GM18519 (cell line): ENCODE results near the gene PLXNB2.
A peak's percentile ranks its signal among the peaks of the same experiment; 100 is the strongest.

Source experiments
- ATAC-seq: cut with Tn5 transposase; IDR thresholded peaks from one replicate; pipeline ENCODE4 v1.9.1; 2021; ENCODE audit warnings: mild to moderate bottlenecking, moderate library complexity; ENCODE audit not compliant: unreplicated experiment, low FRiP score

The PLXNB2 gene

DNA sequence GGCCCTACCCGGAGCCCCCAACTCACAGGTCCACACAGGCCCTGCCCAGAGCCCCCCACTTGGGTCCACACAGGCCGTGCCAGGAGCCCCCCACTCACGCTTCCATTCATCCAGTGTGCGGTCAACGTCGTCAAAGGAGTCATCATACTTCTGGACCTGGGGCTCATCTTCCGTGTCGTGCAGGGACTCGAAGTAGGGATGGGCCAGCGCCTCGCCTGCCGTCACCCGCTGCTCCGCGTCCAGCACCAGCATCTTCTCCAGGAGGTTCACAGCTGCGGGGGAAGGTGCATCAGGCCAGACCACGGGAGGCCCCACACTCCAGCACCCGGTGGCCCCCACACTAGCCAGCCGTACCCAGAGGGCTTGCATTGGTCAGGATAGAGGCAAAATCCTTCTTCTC lies 52.3 kb downstream of the PLXNB2 start:
- ATAC-seq = no peak

DNA sequence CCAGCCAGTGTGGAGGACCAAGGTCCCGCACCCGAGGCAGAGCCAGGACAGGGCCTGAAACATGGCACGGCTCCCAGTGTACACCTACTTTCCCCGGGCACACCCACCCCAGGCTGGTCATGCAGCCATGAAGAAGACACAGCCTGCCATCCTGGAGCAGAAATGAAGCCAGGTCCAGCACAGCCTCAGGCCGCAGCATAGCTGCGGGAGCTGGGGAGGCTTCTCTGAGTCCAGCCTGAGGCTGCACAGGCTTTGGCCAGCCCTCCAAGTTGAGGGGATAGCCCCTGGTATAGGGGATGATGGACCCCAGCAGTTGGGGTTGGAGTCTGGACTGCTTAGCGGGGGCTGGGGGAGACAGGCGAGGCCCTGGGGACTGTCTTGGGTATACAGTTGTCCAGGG lies 53.5 kb downstream of the PLXNB2 start:
- no peak for ATAC-seq

DNA sequence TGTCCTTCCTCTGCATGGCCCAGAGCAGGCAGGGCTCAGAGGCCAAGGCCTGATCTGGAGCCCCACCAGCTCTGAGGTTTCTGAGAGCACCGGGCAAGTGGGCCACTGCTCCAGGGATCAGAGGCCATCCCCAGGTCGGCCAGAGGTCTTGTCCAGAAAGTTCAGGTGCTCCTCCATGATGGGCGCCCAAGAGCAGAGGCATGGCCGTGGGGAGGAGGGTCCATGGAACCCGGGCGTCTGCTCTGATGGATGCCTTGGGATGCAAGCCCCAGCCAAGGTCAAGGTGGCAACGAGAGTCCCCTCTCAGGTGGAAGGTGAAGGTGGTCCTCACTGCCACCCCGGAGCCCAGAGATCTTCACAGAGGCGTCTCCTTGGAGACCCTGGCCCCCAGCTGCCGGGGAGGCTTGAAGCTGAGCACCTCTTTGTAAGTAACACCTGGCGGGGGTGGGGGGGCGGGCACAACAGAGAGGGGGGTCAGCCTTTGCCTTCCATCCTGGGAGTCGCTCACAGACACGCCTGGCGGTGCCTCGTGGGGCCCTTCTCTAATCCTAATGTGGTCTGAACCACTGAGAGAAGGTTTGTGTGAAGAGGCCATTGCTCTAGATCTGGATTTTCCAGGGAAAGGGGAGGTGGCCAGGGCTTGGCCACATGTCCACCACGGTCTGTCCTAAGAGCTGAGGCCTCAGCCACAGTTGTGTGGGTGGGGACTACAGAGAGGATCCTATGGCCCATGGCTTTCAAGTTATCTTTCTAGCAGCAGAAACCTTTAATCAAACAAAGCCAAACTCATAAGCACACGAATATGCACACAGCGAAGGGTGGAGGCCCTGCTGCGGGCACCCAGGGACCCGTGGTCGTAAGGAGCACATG lies 54.2 kb downstream of the PLXNB2 start:
- ATAC-seq = no peak

DNA sequence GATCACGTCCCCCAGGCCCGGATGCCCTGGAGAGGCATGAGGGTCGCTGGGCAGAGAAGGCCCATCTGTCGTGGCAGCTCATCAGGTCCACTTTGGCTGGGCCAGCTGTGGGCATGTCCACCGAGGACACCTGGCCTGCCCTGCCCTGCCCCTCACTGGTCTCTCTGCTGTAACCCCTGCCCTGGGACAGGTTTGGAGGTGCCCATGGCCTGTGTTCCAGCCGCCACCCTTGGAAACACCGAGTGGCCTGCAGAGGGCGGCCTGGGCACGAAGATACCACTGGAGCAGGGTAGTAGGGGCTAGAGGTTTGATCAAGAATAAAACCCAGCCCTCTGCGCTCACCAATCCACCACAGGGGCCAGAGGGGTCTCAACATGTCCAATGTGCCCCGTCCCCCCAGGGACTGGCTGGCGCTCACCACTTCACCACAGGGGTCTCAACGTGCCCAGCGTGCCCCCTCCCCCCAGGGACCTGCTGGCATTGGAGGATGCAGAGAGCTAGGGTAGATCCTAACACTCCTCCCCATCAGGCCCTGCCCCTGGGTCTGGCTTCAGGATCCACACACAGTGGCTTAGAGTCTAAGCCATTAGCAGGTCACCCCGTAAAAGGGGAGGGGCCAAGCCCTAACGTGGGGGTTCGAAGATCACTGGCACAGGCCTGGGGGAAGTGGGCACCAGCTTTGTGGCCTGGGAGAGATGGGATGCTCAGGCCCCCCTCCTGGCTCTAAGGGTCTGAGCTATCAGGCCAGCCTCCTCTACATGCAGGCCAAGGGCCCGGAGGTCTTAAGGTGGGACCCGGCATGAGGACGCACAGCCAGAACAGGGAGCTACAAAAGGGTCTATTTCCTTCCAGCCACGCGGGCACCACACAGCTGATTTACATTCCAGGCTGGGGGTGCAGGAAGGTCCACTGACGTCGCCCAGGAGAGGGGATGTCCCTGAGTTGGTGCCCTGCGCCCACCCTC lies 55.1 kb downstream of the PLXNB2 start:
- no peak for ATAC-seq

DNA sequence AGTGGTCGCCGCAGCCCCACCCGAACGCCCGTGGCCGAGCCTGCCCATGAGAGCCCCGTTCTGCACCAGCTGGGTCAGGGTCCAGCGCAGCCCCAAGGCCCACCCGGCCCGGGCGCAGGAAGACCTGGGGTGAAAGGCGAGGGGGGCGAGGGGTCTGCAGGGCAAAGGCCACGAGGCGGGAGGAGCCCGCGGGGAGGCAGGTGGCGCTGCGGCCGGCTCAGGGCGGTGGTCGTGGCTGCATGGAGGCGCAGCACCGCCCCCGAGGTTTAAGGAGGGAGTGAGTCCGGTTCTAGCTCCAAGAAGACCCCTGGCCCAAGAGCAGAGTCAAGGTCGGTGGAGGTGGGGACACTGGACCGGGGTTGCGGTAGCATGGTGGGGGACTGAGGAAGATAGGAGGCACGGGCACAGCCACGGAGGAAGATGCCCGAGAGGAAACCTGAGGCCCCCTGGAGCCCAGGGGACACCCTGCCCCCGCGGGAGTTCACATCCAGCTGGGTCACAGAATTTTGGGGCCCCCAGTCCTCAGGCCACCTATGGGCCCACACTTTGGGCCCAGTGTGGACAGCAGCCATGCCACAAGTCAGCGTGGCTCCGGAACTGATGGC lies 55.9 kb downstream of the PLXNB2 start:
- ATAC-seq = no peak

DNA sequence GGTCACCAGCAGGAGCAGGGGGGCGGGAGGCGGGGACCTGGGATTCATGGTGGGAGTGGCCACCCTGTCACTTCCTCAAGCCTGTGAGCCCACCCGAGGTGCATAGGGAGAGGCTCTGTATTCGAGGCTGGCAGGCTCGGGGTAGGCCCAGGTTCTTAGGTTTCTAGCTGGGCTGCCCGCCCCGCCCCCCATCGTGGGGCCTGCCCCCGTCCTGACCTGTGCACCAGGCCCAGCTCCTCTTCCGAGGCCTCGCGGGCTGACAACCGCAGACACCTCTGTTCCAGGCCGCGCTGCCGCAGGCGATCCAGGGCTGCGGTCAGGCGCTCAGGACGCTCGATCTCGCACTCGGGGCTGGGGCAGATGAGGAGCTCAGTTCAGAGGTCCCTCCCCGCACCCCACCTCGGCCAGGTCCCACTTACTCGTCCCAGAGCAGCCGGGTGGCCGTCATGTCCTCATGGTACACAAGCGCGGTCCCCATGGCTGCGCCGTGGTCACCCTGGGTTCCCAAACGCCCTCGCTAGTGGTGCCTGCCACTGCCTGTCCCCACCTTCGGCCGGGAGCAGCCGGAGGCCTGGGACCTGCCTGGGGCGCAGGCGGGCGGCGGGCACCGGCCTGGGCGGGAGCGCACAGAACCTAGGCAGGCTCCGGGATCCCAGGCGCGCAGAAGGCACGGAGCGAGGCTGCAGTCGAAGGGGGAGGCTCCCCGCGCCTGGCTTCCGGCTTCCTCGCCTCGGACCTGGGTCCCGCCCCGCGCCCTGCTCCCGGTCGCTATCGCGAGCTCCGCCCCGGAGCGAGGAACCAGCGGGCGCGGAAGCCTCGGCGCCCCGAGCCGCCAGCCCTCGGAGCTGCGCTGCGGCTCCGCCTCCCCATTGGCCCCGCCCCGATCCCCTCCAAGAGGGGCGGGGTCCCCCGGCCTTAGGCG lies 56.6 kb downstream of the PLXNB2 start, which contains the start of gene HDAC10:
HDAC10 (minus strand) TSS at position 711 of the 922 bp plus-strand sequence; CDS start at position 478, 233 bp downstream.
- ATAC-seq = no peak

DNA sequence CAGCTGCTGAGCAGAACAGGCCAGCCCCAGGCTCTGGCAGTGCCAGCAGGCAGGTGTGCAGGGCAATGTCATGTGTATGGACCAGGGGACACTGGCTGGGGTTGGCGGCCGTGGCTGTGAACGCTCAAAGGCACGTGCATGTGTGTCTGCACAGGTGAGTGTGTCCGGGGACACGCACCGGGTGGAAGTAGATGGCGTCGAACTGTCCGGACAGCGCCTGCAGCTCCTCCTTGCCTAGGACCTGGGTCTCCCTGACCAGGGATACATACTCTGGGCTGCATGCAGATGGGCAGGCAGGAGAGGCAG lies 57.2 kb downstream of the PLXNB2 start:
- ATAC-seq = no peak

DNA sequence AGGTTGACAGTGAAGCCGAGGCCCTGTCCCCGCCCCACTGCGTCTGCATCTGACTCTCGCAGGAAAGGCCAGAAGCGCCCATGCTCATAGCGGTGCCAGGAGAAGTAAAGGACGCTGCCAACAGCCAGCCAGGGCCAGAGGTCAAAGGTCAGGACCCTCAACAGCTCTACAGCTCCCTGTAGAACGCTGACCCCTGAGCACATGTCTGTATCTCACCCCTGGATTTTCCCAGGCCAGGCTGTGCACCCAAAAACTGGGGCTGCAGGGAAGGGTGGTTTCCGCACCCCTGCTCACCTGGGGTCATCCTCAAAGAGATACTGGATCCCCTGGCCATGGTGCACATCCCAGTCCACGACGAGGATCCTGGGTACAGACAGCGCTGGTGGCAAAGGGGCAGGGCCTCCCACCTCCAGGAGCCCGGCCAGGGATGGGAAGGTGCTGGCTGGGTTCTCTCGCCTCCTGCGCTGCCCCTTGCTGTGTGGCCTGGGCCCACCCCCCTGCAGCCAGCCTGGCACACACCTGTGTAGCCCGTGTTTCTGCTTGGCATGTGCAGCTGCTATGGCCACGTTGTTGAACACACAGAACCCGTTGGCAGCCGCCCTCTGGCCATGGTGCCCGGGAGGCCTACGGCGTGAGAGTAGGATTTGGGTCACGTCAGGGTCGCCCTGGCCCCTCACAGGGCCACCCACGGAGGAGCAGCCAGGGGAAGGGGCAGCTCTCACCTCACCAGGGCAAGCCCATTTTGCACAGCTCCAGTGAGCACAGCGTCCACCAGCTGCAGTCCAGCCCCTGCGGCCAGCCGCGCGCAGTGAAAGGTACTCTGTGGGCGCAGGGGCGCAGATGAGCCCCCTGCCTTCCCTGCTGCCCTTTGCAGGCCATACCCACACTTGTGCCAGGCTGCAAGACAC lies 57.9 kb downstream of the PLXNB2 start:
- no peak for ATAC-seq

DNA sequence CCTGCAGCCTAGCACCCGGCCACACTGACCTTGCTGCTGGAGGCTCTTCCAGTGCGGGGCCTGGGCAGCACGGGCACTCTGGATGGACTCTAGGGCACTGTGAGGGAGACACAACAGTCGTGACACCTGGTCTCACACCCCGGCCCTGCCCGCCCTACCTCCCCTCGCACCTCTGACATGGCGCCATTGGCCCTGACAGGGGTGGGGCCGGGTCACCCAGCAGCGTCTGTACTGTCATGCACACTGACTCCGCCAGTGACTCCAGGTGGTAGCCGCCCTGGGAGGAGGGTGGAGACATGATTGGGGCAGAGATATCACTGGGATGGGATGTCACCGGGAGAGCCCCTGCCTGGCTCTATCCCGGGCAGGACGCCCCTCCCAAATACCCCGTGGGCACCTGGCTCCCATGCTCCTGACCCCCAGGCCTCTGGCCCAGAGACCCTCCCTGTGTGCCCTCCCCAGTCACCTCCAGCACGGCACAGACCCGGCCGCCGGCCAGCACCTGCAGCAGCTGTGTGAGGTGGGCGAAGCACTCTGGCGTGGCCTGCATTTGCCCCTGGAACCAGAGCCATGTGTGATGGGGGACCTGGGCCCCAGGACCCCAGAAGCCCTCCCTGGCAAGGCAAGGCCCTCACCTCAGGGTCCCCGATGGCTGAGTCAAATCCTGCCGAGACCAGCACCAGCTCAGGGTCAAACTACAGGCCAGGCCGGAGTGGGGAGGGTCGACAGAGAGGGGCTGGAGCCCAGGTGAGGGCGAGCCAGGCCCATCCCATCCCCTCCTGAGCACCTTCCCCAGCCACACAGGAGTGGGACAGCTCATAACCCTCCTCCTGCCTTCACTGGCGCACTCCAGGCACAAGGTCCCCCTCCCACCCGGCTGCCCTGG lies 59.0 kb downstream of the PLXNB2 start:
- no peak for ATAC-seq

DNA sequence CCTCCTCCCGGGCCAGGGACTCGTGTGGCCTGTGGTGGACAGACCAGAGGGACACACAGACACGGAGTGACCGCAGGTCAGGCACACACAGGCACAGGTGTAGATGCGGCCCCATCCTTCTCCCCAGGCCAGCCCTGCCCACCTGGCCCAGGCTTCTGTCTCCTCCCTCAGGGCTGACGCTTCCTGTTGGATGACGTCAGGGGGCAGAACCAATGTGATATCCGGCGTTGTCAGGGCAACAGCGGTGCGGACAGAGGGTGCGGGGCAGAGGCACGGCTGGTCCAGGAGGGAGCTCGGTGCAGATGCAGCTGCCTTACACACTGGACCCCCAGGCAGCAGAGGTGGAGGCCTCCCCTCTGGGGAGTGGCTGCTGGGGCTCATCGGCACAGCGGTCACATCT lies 59.7 kb downstream of the PLXNB2 start:
- ATAC-seq = no peak

DNA sequence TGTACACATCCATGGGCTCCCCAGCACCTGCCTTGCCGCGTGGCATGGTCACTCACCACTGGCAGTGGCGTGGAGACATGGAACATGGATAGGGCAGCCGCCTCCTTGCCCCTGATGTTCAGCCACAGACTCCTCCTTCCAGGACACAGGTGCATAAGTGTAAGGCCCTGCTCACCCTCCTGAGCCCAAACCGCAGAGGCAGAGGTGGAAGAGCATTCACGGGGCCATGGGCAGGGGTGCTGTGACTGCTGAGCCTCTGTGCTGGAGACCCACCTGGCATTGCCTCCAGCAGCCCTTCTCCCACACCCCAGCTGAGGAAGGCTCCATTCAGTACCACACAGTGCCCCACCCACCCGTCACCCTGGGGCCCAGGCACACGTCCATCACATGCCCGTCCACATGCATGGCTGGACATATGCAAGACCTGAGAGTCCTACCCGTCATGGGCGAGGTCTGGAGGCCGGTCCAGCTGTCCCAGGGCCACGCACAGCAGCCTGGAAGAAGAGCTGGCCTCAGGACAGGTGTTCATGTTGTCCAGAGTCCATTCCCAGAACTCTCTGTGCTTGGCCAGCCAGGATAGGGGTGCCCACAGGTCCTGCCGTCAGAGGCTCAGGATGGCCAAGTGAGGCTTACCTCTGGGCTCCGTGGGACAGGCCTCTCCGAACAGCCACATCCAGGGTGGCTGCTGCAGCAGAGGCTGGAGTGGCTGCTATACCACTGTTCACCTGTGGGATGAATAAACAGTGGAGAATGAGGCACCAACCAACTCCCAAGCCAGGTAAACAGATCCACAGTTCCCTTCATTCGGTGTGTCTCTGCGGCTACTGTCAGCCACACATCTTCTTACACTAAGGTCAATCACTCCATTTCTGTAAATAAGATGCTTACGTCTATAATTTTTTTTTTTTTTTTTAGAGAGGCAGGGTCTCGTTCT lies 60.9 kb downstream of the PLXNB2 start:
- no peak for ATAC-seq

DNA sequence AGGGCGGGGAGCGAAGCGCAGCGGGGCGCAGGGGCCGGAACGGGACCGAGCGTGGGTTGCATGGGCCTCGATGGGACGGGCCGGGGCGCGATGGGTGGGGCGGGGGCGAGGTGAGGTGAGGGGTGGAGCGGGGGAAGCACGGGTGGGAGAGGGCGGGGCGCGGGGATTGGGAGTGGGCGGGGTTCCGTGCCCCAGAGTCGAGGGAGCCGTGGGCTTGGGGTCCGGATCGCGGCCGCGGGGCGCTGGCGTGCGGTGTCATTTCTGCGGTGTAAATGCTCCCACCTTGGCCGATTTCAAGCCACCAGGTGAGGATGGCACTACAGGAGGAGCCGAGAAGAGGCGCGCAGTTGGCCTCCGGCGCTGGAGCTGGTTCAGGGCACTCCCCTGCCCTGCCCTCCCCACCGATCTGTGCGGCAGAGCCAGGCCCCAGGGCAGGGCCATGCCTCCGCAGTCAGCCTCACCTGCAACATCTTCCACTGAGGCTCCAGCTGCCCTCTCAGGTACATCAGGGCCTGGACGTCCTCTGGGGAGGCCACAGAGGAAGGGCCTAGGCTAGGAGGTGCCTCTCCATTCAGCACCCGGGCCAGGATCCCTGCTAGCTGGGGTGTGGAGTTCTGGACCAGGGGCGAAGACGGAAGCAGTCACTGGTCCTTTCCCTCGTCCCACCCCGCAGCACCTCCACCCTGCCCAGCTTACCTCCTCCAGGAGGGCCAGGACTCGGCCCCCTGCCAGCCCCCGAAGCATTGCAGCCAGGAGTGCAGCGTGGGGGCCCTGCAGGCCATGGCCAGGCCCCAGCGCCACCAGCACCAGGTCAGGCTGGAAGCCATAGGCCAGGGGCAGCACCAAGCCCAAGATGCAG lies 62.0 kb downstream of the PLXNB2 start:
- ATAC-seq = no peak

DNA sequence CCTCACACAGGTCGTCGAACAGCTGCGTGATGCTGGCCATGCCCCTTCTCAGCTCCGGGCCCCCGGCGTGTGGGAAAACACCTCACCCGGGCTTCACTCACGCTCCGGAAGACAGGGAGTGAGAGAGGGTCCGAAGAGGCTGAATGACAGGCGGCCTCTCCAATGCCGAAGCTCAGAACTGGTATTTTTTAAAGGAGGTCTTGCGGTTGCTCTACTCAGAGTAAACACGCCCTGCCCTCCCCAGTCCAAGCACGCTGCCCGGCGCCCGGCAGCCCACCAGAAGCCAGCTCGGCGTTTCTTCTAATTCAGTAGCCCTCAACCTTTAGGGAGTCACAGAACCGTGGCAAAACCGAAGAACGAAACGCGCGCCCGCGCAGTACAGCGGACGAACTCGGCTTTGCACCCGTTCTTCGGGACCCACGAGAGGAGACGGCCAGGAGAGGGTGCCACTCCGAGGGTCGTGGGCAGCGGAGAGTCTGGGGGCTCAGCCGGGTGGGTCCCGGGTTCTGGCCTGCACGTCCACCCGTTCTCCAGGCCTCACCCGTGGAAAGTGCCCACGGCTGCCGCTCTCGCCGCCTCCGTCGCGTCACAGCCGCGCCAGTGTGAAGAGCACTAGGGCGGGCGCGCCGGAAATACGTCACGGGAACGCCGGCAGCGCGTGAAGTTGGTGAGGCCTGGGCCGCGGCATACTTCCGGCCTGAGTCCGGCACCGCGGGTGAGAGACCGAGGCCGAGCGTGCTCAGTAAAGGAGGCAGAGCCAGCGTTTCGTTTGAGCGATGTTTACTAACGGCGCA lies 62.8 kb downstream of the PLXNB2 start, which contains the start of gene TUBGCP6:
TUBGCP6 (minus strand) TSS at position 604 of the 794 bp plus-strand sequence; CDS start at position 40, 564 bp downstream.
- ATAC-seq = peak; percentile 45

DNA sequence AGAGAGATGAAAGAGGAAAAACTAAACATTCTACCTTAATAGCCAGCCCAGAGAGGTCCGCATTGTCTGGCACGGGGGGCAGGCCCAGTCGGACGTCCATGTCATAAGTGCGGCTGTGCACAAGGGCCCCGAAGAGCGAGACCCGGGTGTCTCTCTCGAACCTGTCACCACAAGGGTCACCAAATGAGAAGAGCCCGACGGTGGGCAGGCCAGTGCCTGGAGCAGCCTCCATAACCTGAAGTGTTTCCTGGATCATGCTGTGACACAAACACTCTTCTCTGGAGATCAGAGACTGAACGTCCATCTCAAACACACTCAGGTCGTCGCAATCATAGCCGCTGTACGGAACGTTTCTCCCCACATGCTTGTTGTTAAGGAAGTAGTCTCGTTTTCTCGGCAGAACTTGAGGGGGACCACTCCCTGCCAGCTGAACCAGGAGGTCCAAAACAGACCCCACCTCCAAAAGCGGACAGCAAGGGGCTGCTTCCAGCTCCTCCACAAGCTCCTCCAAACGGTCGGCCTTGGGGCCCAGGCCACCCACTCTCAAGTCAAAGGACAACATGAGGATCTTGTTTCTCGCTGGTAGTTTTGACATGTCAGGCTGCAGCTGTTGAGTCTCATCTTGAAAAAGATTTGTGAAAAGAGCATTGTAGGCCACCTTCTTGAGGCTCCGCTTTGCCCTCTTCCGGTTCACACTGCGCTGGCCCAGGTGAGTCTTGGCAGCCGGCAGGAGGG lies 63.6 kb downstream of the PLXNB2 start:
- no peak for ATAC-seq
